Measurements from ENCODE around the gene VIPR2. TPM values are rescaled to one million over a fixed set of nuclear protein-coding genes. Genes with fewer than 3 reads are reported as not detected.

VIPR2 gene
- total RNA-seq, 1 donor from 2014 or later = 4.5 TPM

- DNase-seq = no peak
- Histone ChIP-seq H3K27ac (no peak overlapping the region), H3K36me3 (no peaks in the 10 kb centered on the region), H3K9me3 (no peaks in the 10 kb centered on the region), H3K4me3 (no peak overlapping the region), H3K27me3 (peaks cover 16% of the 10 kb centered on the region), H3K4me1 (no peaks in the 10 kb centered on the region)
- TF ChIP-seq, protein P1, sequence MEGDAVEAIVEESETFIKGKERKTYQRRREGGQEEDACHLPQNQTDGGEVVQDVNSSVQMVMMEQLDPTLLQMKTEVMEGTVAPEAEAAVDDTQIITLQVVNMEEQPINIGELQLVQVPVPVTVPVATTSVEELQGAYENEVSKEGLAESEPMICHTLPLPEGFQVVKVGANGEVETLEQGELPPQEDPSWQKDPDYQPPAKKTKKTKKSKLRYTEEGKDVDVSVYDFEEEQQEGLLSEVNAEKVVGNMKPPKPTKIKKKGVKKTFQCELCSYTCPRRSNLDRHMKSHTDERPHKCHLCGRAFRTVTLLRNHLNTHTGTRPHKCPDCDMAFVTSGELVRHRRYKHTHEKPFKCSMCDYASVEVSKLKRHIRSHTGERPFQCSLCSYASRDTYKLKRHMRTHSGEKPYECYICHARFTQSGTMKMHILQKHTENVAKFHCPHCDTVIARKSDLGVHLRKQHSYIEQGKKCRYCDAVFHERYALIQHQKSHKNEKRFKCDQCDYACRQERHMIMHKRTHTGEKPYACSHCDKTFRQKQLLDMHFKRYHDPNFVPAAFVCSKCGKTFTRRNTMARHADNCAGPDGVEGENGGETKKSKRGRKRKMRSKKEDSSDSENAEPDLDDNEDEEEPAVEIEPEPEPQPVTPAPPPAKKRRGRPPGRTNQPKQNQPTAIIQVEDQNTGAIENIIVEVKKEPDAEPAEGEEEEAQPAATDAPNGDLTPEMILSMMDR (IDR thresholded peaks at IDR 0.05) = no peak
- no peak for ATAC-seq
- intact Hi-C loops (cut with DNase I) = no loop called here
Measured at GRCh38 chr7:159060440-159060839, 84.2 kb downstream of the VIPR2 start.

GRCh38 chr7:159059629-159060028, 85.0 kb downstream of the VIPR2 start:
- ATAC-seq (no peak), DNase-seq (no peak)
- Histone ChIP-seq H3K36me3 (no peaks in the 10 kb centered on the region), H3K27me3 (peaks cover 16% of the 10 kb centered on the region), H3K9me3 (no peaks in the 10 kb centered on the region), H3K4me3 (no peak overlapping the region), H3K27ac (no peak overlapping the region), H3K4me1 (no peaks in the 10 kb centered on the region)
- intact Hi-C loops (cut with DNase I) = no loop called here
- TF ChIP-seq, protein P1 (IDR thresholded peaks at IDR 0.05) = no peak

DNA sequence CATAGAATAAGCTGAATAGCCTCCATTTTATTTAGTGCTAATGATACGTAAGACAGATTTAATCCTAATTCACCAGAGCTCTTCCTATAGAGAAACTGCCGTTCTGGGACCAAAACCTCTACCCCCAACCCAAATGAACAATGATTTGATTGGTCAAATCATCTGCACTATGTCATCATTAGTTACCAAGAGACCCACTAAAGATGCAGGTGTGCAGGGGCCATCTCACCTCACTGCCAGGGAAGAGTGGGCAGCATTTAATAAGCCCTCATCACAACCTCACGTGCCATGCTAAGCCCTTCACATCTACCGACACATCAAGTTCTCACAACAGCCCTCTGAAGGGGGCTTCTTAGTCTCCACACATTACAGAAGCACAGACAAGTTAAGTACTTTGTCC, 87.0 kb downstream of the VIPR2 start:
- DNase-seq (no peak), ATAC-seq (no peak)
- Histone ChIP-seq H3K27me3 (peaks cover 16% of the 10 kb centered on the region), H3K4me1 (no peaks in the 10 kb centered on the region), H3K4me3 (no peak overlapping the region), H3K9me3 (no peaks in the 10 kb centered on the region), H3K27ac (no peak overlapping the region), H3K36me3 (no peaks in the 10 kb centered on the region)
- TF ChIP-seq, protein P1 (IDR thresholded peaks at IDR 0.05) = no peak
- intact Hi-C loops (cut with DNase I) = no loop called here

DNA sequence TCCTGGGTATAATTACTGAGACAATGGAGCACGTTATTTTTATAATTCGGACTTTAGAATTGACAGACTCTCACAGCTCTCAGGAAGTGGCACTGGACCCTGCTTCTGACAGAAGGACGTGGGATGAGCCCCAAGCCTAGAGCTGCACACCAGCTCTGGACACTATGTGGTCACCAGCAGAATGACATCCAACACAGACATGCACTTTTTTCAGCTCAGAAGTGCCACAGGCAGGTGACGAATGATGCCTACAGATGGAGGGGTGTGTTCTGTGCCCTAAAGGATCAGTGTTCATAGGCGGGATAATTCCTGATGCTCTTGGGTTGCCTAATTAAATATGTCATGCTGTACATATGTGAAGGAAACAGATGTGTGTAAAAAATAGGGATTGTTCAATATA, 87.9 kb downstream of the VIPR2 start:
- ATAC-seq = no peak

DNA sequence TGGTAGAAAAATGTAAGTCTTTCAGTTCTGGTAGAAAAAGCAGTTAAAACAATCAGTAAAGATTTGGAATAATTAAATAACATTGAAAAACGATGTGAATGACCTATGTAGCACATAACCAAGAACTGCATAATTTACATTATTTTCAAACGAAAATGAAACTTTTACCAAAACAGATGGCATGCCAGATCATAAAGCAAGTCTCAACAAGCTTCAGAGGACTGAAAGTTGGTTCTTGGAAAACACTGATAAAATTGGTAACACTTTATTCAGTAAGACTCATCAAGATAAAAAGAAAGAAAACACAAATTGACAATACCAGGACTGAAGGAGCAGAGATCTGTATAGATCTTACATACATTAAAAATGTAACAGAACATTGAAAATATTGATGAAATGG, 92.8 kb downstream of the VIPR2 start:
- no peak overlapping the region for H3K27ac ChIP-seq
- H3K36me3 ChIP-seq = no peaks in the 10 kb centered on the region
- no peaks in the 10 kb centered on the region for H3K9me3 ChIP-seq
- no peaks in the 10 kb centered on the region for H3K27me3 ChIP-seq
- H3K4me1 ChIP-seq = no peaks in the 10 kb centered on the region
- intact Hi-C loops (cut with DNase I) = no loop called here
- no peak for DNase-seq
- no peak overlapping the region for H3K4me3 ChIP-seq
- TF ChIP-seq, protein P1 (IDR thresholded peaks at IDR 0.05) = no peak
- ATAC-seq = no peak

More for the DNA sequence above, 87.9 kb downstream of the VIPR2 start:
- intact Hi-C loops (cut with DNase I) = no loop called here
- Histone ChIP-seq H3K4me1 (no peaks in the 10 kb centered on the region), H3K9me3 (no peaks in the 10 kb centered on the region), H3K27ac (no peak overlapping the region), H3K4me3 (no peak overlapping the region), H3K27me3 (peaks cover 16% of the 10 kb centered on the region), H3K36me3 (no peaks in the 10 kb centered on the region)
- TF ChIP-seq, protein P1 (IDR thresholded peaks at IDR 0.05) = no peak
- DNase-seq = no peak

DNA sequence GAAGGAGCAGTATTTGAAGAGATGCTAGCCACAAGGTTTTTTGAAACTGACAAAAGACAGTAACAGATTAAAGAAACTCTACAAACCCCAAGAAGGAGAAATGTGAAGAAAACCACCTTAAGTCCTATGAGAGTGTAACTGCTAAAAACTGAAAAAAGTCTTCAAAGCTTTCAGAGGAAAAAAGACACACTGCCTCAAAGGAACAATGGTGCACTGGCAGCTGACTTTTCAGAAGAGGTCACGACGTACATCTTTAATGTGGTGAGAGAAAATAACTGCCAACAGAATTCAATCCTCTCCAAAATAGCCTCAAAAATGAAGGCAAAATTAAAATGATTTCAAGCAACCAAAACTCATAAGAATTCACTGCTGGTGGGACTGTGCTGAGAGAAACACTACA, 94.0 kb downstream of the VIPR2 start:
- Histone ChIP-seq H3K36me3 (no peaks in the 10 kb centered on the region), H3K4me1 (no peaks in the 10 kb centered on the region), H3K27ac (no peak overlapping the region), H3K27me3 (no peaks in the 10 kb centered on the region), H3K9me3 (no peaks in the 10 kb centered on the region), H3K4me3 (no peak overlapping the region)
- intact Hi-C loops (cut with DNase I) = no loop called here
- TF ChIP-seq, protein P1 (IDR thresholded peaks at IDR 0.05) = no peak
- DNase-seq (no peak), ATAC-seq (no peak)

All from upper lobe of right lung (tissue), 1 donor.